Breast epithelium (tissue), 4 donors: ENCODE results near the gene KMT2E. TPM values are rescaled to one million over a fixed set of nuclear protein-coding genes. Genes with fewer than 3 reads are reported as not detected.
"Not testable (repeated sequence)": the region's sequence is repeated elsewhere in the genome, so short reads cannot be mapped to it uniquely, and the experiment has no call there.

Source experiments
- DNase-seq, 2 donors: peaks; one replicate each; pipeline ENCODE4 v3.0.0-alpha.2; 2019; ENCODE audit warnings: low spot score in 2 of 2
- H3K27ac ChIP-seq, 2 donors: fragments of 200-600 bp; sonication (generic) in 1 of 2; one replicate each; pipeline ENCODE4 v1.5.1; 2016 to 2019; ENCODE audit warnings: mild to moderate bottlenecking in 1 of 2
- H3K27me3 ChIP-seq, 2 donors: fragments of 200-600 bp; sonication (generic) in 1 of 2; one replicate each; pipeline versions ENCODE4 v1.5.1 to v1.6.0; 2017 to 2019; ENCODE audit warnings: control low read depth in 1 of 2, mild to moderate bottlenecking in 1 of 2
- H3K36me3 ChIP-seq: fragments of 200-600 bp; one replicate; pipeline ENCODE4 v1.5.1; 2019
- H3K4me1 ChIP-seq, 2 donors: fragments of 200-600 bp; sonication (generic); one replicate each; pipeline ENCODE4 v1.5.1; 2016 to 2019; ENCODE audit warnings: control low read depth in 1 of 2
- H3K4me3 ChIP-seq, 3 donors: fragments of 200-600 bp; sonication (generic); 1 replicate in 2 of 3; 2 replicates in 1 of 3; pipeline ENCODE4 v1.5.1; 2016 to 2019; ENCODE audit warnings: mild to moderate bottlenecking in 3 of 3, moderate library complexity in 2 of 3
- H3K9me3 ChIP-seq, 2 donors: fragments of 200-600 bp; sonication (generic) in 1 of 2; one replicate each; pipeline ENCODE4 v1.5.1; 2016 to 2019; ENCODE audit warnings: control low read depth in 1 of 2
- POLR2A ChIP-seq: fragments of 450-650 bp; IDR thresholded peaks from one replicate; pipeline ENCODE4 v1.6.1; 2016; ENCODE audit warnings: antibody characterized with exemption, mild to moderate bottlenecking, moderate library complexity
- POLR2AphosphoS5 ChIP-seq, 3 donors: sonication (generic); formaldehyde crosslinking; IDR thresholded peaks; one replicate each; pipeline ENCODE4 v1.6.1; 2017; ENCODE audit warnings: antibody characterized with exemption in 3 of 3
- intact Hi-C: fragments of 100-400 bp; cut with DNase I; formaldehyde crosslinking; loops from one replicate; pipeline ENCODE4 v1.15.1; 2023; ENCODE audit warnings: low total_unique reads
- total RNA-seq, 3 donors: library from RNA; depleted of rRNA; stranded (reverse); fragments of >200 nt; gene quantifications; one replicate each; pipeline ENCODE4 v1.1.0, GENCODE V29; 2016
- TF ChIP-seq, protein P1 (sequence below), 3 donors: fragments of 450-650 bp; IDR thresholded peaks; one replicate each; pipeline ENCODE4 v1.5.1; 2016 to 2017; ENCODE audit warnings: antibody characterized with exemption in 3 of 3, mild to moderate bottlenecking in 3 of 3, moderate library complexity in 3 of 3

KMT2E gene
- total RNA-seq, 3 donors from 2014 or later = 88.2 to 184 (median 168) TPM

DNA sequence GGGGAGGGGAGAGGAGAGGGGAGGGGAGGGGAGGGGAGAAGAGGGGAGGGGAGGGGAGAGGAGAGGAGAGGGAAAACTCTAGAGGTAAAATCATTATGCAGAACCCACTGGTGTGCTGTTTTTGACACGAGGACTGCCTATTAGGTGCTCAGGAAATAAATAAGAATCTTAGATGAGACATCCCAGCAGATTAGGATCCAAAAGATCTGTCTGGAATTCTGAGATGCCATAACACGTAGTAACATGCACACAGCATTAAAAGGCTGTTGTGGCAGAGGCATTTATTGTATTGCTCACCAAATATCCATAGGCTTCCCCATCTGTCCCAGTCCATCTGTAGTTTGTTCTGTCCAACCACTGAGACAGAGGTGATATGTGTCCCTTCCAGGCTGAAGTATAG, 40.8 kb upstream of the KMT2E start:
- DNase-seq = no peak
- peak overlapping the region; percentile 55 to 85 for H3K27ac ChIP-seq
- TF ChIP-seq POLR2A (no peak), POLR2AphosphoS5 (IDR thresholded peaks at IDR 0.05) (no peak)
- TF ChIP-seq, protein P1, sequence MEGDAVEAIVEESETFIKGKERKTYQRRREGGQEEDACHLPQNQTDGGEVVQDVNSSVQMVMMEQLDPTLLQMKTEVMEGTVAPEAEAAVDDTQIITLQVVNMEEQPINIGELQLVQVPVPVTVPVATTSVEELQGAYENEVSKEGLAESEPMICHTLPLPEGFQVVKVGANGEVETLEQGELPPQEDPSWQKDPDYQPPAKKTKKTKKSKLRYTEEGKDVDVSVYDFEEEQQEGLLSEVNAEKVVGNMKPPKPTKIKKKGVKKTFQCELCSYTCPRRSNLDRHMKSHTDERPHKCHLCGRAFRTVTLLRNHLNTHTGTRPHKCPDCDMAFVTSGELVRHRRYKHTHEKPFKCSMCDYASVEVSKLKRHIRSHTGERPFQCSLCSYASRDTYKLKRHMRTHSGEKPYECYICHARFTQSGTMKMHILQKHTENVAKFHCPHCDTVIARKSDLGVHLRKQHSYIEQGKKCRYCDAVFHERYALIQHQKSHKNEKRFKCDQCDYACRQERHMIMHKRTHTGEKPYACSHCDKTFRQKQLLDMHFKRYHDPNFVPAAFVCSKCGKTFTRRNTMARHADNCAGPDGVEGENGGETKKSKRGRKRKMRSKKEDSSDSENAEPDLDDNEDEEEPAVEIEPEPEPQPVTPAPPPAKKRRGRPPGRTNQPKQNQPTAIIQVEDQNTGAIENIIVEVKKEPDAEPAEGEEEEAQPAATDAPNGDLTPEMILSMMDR (IDR thresholded peaks at IDR 0.05) = no peak
- H3K4me1 ChIP-seq = peaks cover 0 to 4% of the 10 kb centered on the region in 2 donors
- intact Hi-C loops = no loop called here
- no peaks in the 10 kb centered on the region for H3K36me3 ChIP-seq
- H3K4me3 ChIP-seq = no peak overlapping the region
- H3K27me3 ChIP-seq = no peaks in the 10 kb centered on the region
- no peaks in the 10 kb centered on the region for H3K9me3 ChIP-seq

GRCh38 chr7:104973909-104974415, 40.0 kb upstream of the KMT2E start:
- Histone ChIP-seq H3K27ac (peak overlapping the region; percentile 55 to 85), H3K27me3 (no peaks in the 10 kb centered on the region), H3K4me3 (no peak overlapping the region), H3K36me3 (no peaks in the 10 kb centered on the region), H3K9me3 (no peaks in the 10 kb centered on the region), H3K4me1 (peaks cover 1 to 6% of the 10 kb centered on the region in 2 donors)
- no peak for DNase-seq
- TF ChIP-seq, protein P1 (IDR thresholded peaks at IDR 0.05) = no peak
- no peak for TF ChIP-seq POLR2A
- no peak for TF ChIP-seq POLR2AphosphoS5 (IDR thresholded peaks at IDR 0.05)
- intact Hi-C loops = no loop called here

- DNase-seq, H3K9me3 ChIP-seq, intact Hi-C loops, H3K36me3 ChIP-seq, H3K27ac ChIP-seq, H3K4me3 ChIP-seq, H3K27me3 ChIP-seq: not testable (repeated sequence)
- peaks cover 6 to 14% of the 10 kb centered on the region in 2 donors for H3K4me1 ChIP-seq
Measured at GRCh38 chr7:104975553-104975952, 38.5 kb upstream of the KMT2E start.

- intact Hi-C loops = no loop called here
- Histone ChIP-seq H3K27me3 (no peaks in the 10 kb centered on the region), H3K4me1 (peaks cover 6 to 14% of the 10 kb centered on the region in 2 donors), H3K9me3 (no peaks in the 10 kb centered on the region), H3K4me3 (no peak overlapping the region), H3K36me3 (no peaks in the 10 kb centered on the region), H3K27ac (peak overlapping the region; percentile 77 to 82)
- no peak for DNase-seq
- TF ChIP-seq POLR2A = no peak
- TF ChIP-seq, protein P1 (IDR thresholded peaks at IDR 0.05) = no peak
- TF ChIP-seq POLR2AphosphoS5 (IDR thresholded peaks at IDR 0.05) = no peak
Measured at GRCh38 chr7:104976966-104977636, 36.9 kb upstream of the KMT2E start.

GRCh38 chr7:104978460-104978859, 35.5 kb upstream of the KMT2E start:
- no peak for DNase-seq
- Histone ChIP-seq H3K4me3 (no peak overlapping the region), H3K27me3 (no peaks in the 10 kb centered on the region), H3K27ac (peak overlapping the region; percentile 77 to 82), H3K36me3 (no peaks in the 10 kb centered on the region), H3K4me1 (peaks cover 6 to 22% of the 10 kb centered on the region in 2 donors), H3K9me3 (no peaks in the 10 kb centered on the region)
- intact Hi-C loops = no loop called here
- TF ChIP-seq POLR2A (no peak), POLR2AphosphoS5 (IDR thresholded peaks at IDR 0.05) (no peak)
- TF ChIP-seq, protein P1 (IDR thresholded peaks at IDR 0.05) = no peak
